AG10803 (cell line): Measurements from ENCODE around the gene GART.

Source experiments
- DNase-seq: peaks from one replicate; pipeline ENCODE4 v3.0.0; 2010; ENCODE audit warnings: low read depth
- H3K4me3 ChIP-seq: 2 replicates; pipeline ENCODE4 v1.5.1; 2011; ENCODE audit warnings: mild to moderate bottlenecking, low read length, control low read depth
- TF ChIP-seq, protein P1 (sequence below): conservative IDR thresholded peaks from 2 replicates; pipeline ENCODE4 v1.5.1; 2011; ENCODE audit warnings: mild to moderate bottlenecking, low read length, control low read depth, inconsistent platforms

GART gene

DNA sequence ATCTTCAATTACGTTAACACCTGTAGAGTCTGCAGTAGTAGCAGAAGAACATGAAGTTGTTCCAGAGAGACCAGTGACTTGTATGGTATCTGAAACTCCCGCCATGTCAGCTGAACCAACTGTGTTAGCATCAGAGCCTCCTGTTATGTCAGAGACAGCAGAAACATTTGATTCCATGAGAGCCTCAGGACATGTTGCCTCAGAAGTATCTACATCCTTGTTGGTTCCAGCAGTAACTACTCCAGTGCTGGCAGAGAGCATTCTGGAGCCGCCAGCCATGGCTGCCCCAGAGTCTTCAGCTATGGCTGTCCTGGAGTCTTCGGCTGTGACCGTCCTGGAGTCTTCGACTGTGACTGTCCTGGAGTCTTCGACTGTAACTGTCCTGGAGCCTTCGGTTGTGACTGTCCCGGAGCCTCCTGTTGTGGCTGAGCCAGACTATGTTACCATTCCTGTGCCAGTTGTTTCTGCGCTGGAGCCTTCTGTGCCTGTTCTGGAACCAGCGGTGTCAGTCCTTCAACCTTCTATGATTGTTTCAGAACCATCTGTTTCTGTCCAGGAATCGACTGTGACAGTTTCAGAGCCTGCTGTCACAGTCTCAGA lies 11.2 kb upstream of the GART start:
- no peak for DNase-seq
- TF ChIP-seq, protein P1, sequence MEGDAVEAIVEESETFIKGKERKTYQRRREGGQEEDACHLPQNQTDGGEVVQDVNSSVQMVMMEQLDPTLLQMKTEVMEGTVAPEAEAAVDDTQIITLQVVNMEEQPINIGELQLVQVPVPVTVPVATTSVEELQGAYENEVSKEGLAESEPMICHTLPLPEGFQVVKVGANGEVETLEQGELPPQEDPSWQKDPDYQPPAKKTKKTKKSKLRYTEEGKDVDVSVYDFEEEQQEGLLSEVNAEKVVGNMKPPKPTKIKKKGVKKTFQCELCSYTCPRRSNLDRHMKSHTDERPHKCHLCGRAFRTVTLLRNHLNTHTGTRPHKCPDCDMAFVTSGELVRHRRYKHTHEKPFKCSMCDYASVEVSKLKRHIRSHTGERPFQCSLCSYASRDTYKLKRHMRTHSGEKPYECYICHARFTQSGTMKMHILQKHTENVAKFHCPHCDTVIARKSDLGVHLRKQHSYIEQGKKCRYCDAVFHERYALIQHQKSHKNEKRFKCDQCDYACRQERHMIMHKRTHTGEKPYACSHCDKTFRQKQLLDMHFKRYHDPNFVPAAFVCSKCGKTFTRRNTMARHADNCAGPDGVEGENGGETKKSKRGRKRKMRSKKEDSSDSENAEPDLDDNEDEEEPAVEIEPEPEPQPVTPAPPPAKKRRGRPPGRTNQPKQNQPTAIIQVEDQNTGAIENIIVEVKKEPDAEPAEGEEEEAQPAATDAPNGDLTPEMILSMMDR = no peak
- H3K4me3 ChIP-seq = no peak overlapping the region

DNA sequence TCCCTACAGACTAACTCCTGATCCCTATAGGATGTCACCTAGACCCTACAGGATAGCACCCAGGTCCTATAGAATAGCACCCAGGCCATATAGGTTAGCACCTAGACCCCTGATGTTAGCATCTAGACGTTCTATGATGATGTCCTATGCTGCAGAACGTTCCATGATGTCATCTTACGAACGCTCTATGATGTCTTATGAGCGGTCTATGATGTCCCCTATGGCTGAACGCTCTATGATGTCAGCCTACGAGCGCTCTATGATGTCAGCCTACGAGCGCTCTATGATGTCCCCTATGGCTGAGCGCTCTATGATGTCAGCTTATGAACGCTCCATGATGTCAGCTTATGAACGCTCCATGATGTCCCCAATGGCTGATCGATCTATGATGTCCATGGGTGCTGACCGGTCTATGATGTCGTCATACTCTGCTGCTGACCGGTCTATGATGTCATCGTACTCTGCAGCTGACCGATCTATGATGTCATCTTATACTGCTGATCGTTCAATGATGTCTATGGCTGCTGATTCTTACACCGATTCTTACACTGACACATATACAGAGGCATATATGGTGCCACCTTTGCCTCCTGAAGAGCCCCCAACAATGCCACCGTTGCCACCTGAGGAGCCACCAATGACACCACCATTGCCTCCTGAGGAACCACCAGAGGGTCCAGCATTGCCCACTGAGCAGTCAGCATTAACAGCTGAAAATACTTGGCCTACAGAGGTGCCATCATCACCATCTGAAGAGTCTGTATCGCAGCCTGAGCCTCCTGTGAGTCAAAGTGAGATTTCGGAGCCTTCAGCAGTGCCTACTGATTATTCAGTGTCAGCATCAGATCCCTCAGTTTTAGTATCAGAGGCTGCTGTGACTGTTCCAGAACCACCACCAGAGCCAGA lies 10.4 kb upstream of the GART start:
- no peak overlapping the region for H3K4me3 ChIP-seq

DNA sequence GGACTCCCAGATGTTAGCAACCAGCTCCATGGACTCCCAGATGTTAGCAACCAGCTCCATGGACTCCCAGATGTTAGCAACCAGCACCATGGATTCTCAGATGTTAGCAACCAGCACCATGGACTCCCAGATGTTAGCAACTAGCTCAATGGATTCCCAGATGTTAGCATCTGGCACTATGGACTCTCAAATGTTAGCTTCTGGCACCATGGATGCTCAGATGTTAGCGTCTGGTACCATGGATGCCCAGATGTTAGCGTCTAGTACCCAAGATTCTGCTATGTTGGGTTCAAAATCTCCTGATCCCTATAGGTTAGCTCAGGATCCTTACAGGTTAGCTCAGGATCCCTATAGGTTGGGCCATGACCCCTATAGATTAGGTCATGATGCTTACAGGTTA lies 9.7 kb upstream of the GART start:
- TF ChIP-seq, protein P1 = no peak
- no peak for DNase-seq
- H3K4me3 ChIP-seq = no peak overlapping the region

More for the DNA sequence above, 10.4 kb upstream of the GART start:
- TF ChIP-seq, protein P1 = no peak
- no peak for DNase-seq

DNA sequence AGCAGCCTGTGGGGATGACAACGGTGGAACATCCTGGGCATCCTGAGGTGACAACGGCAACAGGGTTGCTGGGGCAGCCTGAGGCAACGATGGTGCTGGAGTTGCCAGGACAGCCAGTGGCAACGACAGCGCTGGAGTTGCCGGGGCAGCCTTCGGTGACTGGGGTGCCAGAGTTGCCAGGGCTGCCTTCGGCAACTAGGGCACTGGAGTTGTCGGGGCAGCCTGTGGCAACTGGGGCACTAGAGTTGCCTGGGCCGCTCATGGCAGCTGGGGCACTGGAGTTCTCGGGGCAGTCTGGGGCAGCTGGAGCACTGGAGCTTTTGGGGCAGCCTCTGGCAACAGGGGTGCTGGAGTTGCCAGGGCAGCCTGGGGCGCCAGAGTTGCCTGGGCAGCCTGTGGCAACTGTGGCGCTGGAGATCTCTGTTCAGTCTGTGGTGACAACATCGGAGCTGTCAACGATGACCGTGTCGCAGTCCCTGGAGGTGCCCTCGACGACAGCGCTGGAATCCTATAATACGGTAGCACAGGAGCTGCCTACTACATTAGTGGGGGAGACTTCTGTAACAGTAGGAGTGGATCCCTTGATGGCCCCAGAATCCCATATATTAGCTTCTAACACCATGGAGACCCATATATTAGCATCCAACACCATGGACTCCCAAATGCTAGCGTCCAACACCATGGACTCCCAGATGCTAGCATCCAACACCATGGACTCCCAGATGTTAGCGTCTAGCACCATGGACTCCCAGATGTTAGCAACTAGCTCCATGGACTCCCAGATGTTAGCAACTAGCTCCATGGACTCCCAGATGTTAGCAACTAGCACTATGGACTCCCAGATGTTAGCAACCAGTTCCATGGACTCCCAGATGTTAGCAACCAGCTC lies 9.1 kb upstream of the GART start:
- TF ChIP-seq, protein P1 = no peak
- DNase-seq = no peak
- H3K4me3 ChIP-seq = no peak overlapping the region

DNA sequence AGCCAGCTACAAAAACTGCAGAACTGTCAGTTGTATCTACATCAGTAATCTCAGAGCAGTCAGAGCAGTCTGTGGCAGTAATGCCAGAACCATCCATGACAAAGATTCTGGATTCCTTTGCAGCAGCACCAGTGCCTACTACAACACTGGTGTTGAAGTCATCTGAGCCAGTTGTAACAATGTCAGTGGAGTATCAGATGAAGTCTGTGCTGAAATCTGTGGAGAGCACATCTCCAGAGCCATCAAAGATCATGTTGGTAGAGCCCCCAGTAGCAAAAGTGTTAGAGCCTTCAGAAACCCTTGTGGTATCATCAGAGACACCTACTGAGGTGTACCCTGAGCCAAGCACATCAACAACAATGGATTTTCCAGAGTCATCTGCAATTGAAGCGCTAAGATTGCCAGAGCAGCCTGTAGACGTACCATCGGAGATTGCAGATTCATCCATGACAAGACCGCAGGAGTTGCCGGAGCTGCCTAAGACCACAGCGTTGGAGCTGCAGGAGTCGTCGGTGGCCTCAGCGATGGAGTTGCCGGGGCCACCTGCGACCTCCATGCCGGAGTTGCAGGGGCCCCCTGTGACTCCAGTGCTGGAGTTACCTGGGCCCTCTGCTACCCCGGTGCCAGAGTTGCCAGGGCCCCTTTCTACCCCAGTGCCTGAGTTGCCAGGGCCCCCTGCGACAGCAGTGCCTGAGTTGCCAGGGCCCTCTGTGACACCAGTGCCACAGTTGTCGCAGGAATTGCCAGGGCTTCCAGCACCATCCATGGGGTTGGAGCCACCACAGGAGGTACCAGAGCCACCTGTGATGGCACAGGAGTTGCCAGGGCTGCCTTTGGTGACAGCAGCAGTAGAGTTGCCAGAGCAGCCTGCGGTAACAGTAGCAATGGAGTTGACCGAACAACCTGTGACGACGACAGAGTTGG lies 8.2 kb upstream of the GART start:
- TF ChIP-seq, protein P1 = no peak
- DNase-seq = no peak
- H3K4me3 ChIP-seq = no peak overlapping the region

DNA sequence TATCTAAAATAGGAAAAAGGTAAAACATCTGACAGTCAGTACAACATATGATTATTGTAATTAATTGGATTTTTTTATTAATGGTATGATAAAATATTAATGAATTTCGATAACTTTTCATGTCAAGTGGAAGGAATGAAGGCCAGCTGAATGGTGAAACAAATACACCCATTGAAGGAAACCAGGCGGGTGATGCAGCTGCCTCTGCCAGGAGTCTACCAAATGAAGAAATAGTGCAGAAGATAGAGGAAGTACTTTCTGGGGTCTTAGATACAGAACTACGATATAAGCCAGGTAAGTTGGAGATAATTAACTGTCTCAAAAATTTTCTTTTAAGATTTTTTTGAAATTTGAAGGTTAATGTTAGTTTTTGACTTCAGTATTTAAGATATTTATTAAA lies 4.2 kb upstream of the GART start:
- DNase-seq = no peak
- TF ChIP-seq, protein P1 = no peak
- no peak overlapping the region for H3K4me3 ChIP-seq
